ENCODE measurements around the gene ARHGAP33.

- TF ChIP-seq JUN (CRISPR knock-in tag; IDR thresholded peaks at IDR 0.05): no peak
- TF ChIP-seq CTCF (IDR thresholded peaks at IDR 0.05): no peak
- TF ChIP-seq CREB1 (CRISPR knock-in tag; IDR thresholded peaks at IDR 0.05): no peak
- no peak for TF ChIP-seq ETV6 (CRISPR knock-in tag; IDR thresholded peaks at IDR 0.05)
- TF ChIP-seq, protein P1, sequence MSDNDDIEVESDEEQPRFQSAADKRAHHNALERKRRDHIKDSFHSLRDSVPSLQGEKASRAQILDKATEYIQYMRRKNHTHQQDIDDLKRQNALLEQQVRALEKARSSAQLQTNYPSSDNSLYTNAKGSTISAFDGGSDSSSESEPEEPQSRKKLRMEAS (CRISPR knock-in tag; IDR thresholded peaks at IDR 0.05): no peak
- TF ChIP-seq NR3C1 (CRISPR knock-in tag; conservative IDR thresholded peaks at IDR 0.05; ENCODE audit: low read depth): no peak
- TF ChIP-seq, protein P2, sequence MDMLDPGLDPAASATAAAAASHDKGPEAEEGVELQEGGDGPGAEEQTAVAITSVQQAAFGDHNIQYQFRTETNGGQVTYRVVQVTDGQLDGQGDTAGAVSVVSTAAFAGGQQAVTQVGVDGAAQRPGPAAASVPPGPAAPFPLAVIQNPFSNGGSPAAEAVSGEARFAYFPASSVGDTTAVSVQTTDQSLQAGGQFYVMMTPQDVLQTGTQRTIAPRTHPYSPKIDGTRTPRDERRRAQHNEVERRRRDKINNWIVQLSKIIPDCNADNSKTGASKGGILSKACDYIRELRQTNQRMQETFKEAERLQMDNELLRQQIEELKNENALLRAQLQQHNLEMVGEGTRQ (CRISPR knock-in tag; IDR thresholded peaks at IDR 0.05): no peak
- TF ChIP-seq PRRX2 (CRISPR knock-in tag; IDR thresholded peaks at IDR 0.05): no peak
- no peak for TF ChIP-seq TCF7 (CRISPR knock-in tag; IDR thresholded peaks at IDR 0.05; ENCODE audit: low read depth)
- TF ChIP-seq, protein P3, sequence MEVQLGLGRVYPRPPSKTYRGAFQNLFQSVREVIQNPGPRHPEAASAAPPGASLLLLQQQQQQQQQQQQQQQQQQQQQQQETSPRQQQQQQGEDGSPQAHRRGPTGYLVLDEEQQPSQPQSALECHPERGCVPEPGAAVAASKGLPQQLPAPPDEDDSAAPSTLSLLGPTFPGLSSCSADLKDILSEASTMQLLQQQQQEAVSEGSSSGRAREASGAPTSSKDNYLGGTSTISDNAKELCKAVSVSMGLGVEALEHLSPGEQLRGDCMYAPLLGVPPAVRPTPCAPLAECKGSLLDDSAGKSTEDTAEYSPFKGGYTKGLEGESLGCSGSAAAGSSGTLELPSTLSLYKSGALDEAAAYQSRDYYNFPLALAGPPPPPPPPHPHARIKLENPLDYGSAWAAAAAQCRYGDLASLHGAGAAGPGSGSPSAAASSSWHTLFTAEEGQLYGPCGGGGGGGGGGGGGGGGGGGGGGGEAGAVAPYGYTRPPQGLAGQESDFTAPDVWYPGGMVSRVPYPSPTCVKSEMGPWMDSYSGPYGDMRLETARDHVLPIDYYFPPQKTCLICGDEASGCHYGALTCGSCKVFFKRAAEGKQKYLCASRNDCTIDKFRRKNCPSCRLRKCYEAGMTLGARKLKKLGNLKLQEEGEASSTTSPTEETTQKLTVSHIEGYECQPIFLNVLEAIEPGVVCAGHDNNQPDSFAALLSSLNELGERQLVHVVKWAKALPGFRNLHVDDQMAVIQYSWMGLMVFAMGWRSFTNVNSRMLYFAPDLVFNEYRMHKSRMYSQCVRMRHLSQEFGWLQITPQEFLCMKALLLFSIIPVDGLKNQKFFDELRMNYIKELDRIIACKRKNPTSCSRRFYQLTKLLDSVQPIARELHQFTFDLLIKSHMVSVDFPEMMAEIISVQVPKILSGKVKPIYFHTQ (CRISPR knock-in tag; IDR thresholded peaks at IDR 0.05): no peak
- no peak for TF ChIP-seq ATF1 (CRISPR knock-in tag; IDR thresholded peaks at IDR 0.05)
- TF ChIP-seq ZNF219 (CRISPR knock-in tag; IDR thresholded peaks at IDR 0.05; ENCODE audit: borderline replicate concordance): no peak
These were observed 20.8 kb upstream of the ARHGAP33 start for GRCh38 chr19:35754370-35755130.

Data from WTC11 (cell line).